ENCODE data around the gene CD83. TPM values are rescaled to one million over a fixed set of nuclear protein-coding genes. Genes with fewer than 3 reads are reported as not detected.

Gene CD83
- total and polyA plus RNA-seq, 2 of the 8 experiments (the other 6 are each of a cell fraction or from before 2014, with no cell fraction given): 4.6 to 8.5 TPM

GRCh38 chr6:14075095-14075503, 42.5 kb upstream of the CD83 start:
- Histone ChIP-seq H4K91ac (replicated peaks; ENCODE audit: insufficient read length, low read length) (no peak overlapping the region), H2BK12ac (ENCODE audit: low read depth, low read length) (no peak overlapping the region), H3K4ac (replicated peaks; ENCODE audit: insufficient read length, low read depth, low read length) (no peak overlapping the region), H2BK20ac (ENCODE audit: low read length) (no peak overlapping the region), H3K23ac (ENCODE audit: insufficient read length) (no peak overlapping the region), H3K23me2 (ENCODE audit: low read depth, low read length) (no peaks in the 10 kb centered on the region), H2AFZ (ENCODE audit: low read length) (peak overlapping the region; percentile 93; the same call in 1 of the 2 replicates), H3K4me2 (ENCODE audit: insufficient read depth in 1 of 2, low read depth in 2 of 2, low read length in 2 of 2) (no peak overlapping the region), H3K36me3 (ENCODE audit: control insufficient read depth in 2 of 4, insufficient read depth in 4 of 4, low read length in 3 of 4) (no peaks in the 10 kb centered on the region), H3K79me1 (ENCODE audit: low read depth, low read length) (no peaks in the 10 kb centered on the region), H3K27ac (ENCODE audit: low read depth, low read length) (no peak overlapping the region), H3K56ac (replicated peaks; ENCODE audit: insufficient read length, low read depth, low read length) (no peak overlapping the region), H3K79me2 (ENCODE audit: control insufficient read depth in 1 of 2, insufficient read depth in 2 of 2, low read length in 2 of 2) (no peaks in the 10 kb centered on the region), H2BK120ac (replicated peaks; ENCODE audit: low read depth, low read length) (no peak overlapping the region), H3K4me3 (ENCODE audit: extremely low read depth in 1 of 4, insufficient read depth in 2 of 4, low read depth in 3 of 4, low read length in 4 of 4) (no peak overlapping the region), H3K9me3 (ENCODE audit: insufficient read depth in 2 of 2, low read depth in 1 of 2, low read length in 1 of 2) (no peaks in the 10 kb centered on the region), H3K18ac (ENCODE audit: extremely low read depth, low read length) (no peak overlapping the region), H3K27me3 (replicated peaks in 1 of 4; ENCODE audit: control insufficient read depth in 3 of 4, extremely low read depth in 1 of 4, insufficient read depth in 3 of 4, low read length in 3 of 4) (no peaks in the 10 kb centered on the region), H3K4me1 (replicated peaks in 1 of 4; ENCODE audit: control insufficient read depth in 3 of 4, insufficient read depth in 4 of 4, low read length in 3 of 4) (no peaks in the 10 kb centered on the region), H2BK5ac (ENCODE audit: low read depth, low read length) (no peak overlapping the region), H2AK5ac (ENCODE audit: low read depth, low read length) (no peak overlapping the region), H2BK15ac (ENCODE audit: low read length) (no peak overlapping the region), H4K20me1 (replicated peaks in 1 of 2; ENCODE audit: control insufficient read depth in 1 of 2, insufficient read depth in 2 of 2, low read length in 2 of 2) (no peaks in the 10 kb centered on the region), H4K5ac (ENCODE audit: insufficient read length, low read depth, low read length) (no peak overlapping the region), H4K8ac (ENCODE audit: extremely low read depth, insufficient read depth, low read length) (no peak overlapping the region), H3K9ac (replicated peaks in 1 of 4; ENCODE audit: extremely low read depth in 1 of 4, low read depth in 3 of 4, low read length in 3 of 4) (no peak overlapping the region), H3K14ac (ENCODE audit: insufficient read length) (no peak overlapping the region)
- FAIRE-seq (no peak), DNase-seq (ENCODE audit: low read depth in 1 of 2, low spot score in 2 of 2) (no peak)
- ChIA-PET POLR2A (ENCODE audit: partially characterized antibody) (no interaction called here), CTCF (ENCODE audit: partially characterized antibody) (interaction anchor here (2.1 kb wide), 1 partner anchor 167 kb away, joined by 7 read pairs; no protein-coding TSS in a partner anchor)
- TF ChIP-seq RXRA (IDR thresholded peaks at IDR 0.05; ENCODE audit: insufficient read depth, low read depth, low read length): no peak
- no peak for TF ChIP-seq TBP (IDR thresholded peaks at IDR 0.05; ENCODE audit: low read depth, low read length)
- TF ChIP-seq CHD2 (IDR thresholded peaks at IDR 0.05; ENCODE audit: low read length): no peak
- no peak for TF ChIP-seq KDM5A (IDR thresholded peaks at IDR 0.05; ENCODE audit: low read length)
- TF ChIP-seq NRF1 (IDR thresholded peaks at IDR 0.05; ENCODE audit: low read depth, low read length): no peak
- 65% methylated on average over 7 of the region's 7 CpGs; no CpG with 5 or more reads in 1 of the 2 experiments for WGBS, 2 experiments (ENCODE audit: extremely low coverage in 1 of 2, insufficient coverage in 1 of 2, insufficient read length in 1 of 2, insufficient replicate concordance in 2 of 2, low coverage in 1 of 2, low lambda C conversion rate in 2 of 2, missing lambda C conversion rate in 1 of 2)
